Measurements from ENCODE around the gene ATP8A1. TPM values are rescaled to one million over a fixed set of nuclear protein-coding genes. Genes with fewer than 3 reads are reported as not detected.

The ATP8A1 gene
- total and polyA plus RNA-seq, 2 of the 8 experiments (the other 6 are each of a cell fraction or from before 2014, with no cell fraction given), result 3.7 to 14.9 TPM

GRCh38 chr4:42369489-42369888 lies 287.4 kb downstream of the ATP8A1 start (continued):
- TF ChIP-seq CHD7 (IDR thresholded peaks at IDR 0.05; ENCODE audit: insufficient replicate concordance, low read length), result no peak
